GM18520 (cell line): ENCODE measurements around the gene PLA2G2F.

Experiments
- ATAC-seq: cut with Tn5 transposase; IDR thresholded peaks from one replicate; pipeline ENCODE4 v1.9.1; 2021; ENCODE audit not compliant: unreplicated experiment

Gene PLA2G2F

DNA sequence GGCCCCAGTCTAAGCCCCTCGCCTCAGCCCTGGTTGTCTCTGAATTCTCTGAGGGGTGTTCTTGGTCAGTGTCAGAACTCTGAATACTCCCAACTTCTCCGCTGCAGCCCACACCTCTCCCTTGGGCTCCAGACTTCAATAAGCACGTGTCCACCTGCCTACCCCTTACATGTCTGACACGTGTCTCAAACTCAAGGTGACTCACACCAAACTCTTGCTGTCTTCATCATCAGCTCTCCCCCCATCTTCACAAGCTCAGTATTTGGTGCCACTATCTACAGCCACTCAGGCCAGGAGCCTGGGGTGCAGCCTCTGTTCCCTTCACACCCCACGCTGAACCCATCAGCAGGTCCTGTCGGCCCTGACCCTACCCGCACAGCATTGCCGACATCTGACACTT lies 28.0 kb downstream of the PLA2G2F start:
- no peak for ATAC-seq

- no peak for ATAC-seq
These were observed 29.7 kb downstream of the PLA2G2F start for GRCh38 chr1:20168564-20169491.

DNA sequence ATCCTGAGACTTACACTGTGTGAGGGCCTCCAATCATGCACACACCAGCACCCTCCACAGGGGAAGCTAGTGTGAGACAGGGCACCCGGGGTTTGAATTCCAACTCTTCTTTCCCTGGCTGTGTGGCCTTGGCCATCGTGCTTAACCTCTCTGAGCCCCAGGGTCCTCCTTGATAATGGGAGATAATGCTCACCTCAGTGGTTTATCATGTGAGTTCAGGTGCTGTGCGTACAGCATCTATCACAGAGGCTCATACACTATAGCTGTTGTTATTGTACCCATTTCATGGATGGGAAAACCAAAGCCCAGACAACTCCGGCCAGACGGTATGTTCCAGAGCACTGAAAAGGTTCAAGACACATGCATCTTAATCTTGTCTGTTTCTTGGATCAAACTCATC lies 30.8 kb downstream of the PLA2G2F start:
- ATAC-seq = no peak

DNA sequence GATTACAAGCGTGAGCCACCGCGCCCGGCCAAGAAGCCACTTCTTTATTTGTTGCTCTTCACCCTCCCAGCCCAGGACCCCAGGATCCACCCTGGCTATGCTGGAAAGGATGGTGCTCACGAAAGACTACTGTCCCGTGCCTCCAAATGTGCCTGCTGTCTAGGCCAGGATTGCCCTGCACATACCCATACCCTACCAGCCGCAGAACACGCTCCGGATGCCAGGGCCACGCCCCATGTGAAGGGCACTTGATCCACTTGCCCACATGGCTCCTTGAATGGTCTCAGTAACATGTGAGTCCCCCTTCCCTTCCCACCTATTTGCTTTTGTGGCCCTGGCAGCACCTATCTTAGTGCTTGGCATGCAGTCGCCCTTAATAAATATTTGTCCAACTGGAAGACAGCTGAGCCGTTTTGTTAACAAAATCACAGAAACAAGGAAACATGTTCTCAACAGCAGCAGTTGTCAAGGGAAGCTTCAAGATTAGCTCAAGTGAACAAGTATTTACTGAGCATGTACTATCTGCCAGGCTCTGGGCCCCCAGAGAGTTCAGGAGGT lies 33.0 kb downstream of the PLA2G2F start:
- no peak for ATAC-seq

- no peak for ATAC-seq
These were observed 36.0 kb downstream of the PLA2G2F start for GRCh38 chr1:20174937-20175666.

DNA sequence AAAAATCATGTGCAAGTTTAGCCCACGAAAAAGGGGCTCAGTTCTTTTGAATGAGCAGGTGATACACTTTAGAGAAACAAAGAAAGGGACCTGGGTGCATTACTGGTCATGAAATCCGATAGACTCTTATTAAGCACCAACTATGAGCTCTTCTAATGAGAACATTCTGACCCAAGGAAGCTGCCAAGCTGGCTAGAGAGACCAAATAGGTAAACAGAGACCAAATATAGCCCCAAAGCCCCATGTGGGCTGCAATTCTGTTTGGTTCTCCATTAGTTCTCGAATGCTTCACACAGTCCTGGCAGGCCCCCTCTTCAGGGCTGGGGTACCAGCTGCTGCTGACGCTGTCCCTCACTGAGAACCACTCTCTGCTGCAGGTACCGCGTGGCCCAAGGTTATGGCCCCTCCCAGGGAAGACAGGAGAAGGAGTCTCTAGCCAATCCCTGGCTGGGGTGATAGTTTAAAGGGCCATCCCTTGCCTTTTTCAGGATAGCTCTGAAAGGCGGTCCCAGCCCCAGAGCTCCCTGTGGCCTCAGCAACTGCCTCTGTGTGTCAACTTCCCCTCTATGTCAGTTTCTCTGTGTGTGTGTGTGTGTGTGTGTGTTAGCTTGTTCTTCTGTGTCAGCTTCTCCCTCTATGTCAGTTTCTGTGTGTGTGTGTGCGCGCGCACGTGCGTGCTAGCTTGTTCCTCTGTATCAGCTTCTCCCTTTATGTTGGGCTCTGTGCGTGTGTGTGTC lies 39.7 kb downstream of the PLA2G2F start:
- no peak for ATAC-seq

- ATAC-seq = no peak
These were observed 40.4 kb downstream of the PLA2G2F start for GRCh38 chr1:20179371-20180128.

DNA sequence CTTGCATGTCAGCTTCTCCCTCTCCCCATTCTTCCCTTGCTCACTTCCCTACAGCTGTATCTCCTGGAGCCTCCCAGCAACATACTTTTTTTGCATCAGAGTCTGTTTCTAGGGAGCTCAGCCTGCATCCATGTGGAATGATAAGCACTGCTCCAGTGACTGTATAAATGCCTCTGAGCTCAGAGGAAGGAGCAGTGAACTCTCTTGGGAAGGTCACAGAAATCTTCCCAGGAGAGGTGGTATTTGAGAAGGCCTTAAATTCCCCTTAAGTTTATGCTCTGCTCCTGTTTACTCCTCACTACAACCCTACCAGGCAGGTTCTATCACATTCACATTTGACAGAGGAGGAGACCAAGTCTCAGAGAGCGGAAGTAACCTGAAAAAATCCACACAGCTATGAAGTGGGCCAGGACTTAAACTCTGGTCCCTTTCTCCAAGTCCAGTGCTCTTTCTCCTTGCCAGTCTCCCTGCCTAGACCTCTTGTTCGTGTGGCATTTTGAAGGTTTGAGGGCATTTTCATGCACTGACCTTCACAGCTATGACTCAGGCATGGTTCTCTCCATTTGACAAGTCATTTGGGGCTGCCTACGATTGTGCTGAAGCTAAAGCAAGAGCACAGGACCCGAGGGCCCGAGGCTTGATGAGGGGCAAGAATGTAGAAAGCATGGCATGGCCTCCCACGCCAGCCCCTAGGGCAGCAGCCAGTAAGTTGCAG lies 41.2 kb downstream of the PLA2G2F start:
- no peak for ATAC-seq

DNA sequence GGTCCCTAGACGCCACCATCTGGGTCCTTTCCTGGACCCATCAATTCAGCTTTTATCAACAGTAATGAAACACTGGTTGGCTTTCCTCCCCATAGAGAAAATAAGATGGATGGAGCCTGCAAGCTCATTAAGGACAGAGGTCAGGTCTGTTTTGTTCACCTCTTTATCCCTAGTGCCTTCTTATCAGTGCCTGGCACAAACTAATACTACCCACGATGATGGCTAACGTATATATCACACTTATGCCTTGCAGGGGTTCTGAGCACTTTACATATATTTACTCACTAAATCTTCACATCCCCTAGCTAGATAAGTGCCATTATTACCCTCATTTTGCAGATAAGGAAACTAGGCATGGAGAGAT lies 41.7 kb downstream of the PLA2G2F start:
- ATAC-seq = no peak

DNA sequence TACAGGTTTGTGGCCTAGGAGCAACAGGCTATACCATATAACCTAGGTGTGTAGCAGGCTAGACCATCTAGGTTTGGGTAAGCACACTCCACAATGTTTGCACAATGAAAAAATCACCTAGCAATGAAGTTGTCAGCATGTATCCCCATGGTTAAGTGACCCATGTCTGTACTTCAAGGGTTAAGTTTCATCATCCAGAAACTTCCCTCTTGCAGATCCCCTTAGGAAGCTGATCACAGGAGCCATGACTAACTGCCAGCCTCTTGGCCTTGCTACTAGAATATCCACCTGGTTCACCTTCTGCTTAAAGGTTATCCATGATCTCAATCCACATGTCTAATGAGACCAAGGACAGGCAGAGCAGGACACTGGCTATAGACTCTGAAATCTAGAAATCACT lies 43.3 kb downstream of the PLA2G2F start:
- no peak for ATAC-seq

DNA sequence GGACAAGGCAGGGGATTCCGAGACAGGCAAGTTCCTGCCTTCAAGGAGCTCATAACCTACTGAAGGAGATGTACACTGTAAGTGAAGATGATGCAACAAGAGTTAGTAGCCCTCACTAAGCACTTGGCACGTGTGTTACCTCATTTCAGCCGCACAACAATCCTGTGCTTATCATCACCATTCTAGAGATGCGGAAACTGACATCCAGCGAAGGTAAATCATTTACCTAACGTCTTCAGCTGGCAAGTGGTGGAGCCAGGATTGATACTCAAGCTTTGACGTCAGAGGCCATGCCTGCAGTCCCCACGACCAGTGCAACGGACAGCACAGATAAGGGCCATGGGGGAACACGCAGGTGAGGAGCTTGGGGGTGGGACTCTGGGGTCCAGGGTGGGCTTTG lies 43.9 kb downstream of the PLA2G2F start:
- no peak for ATAC-seq

DNA sequence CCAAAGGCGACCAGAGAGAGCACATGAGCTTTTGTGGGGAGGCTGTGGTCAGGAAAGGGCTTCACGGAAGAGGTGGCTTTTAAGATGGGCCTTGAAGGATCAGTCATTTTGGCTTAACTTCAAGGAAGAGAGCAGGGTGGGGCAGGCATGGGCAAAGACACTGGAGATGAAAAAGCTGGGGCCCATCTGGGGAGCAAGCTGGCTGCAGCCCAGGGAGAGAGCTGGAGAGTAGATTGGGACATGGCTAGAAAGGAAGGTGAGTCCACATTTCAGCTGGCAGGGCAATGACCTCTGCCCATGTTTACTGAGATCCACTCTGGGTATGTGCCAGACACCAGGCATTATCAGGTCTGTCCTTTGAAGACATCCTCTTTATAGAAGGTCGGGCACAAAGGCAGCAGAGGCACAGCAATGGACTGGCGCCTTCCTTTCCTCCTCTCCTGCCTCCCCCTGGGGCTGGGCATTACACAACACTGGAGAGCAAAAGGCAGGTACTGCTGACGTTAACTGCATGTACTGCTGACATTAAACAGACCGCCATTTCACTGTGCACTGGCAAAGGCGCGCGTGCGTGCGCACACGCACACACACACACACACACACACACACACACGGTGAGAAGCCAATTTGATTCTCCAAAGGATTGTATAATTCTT lies 44.6 kb downstream of the PLA2G2F start:
- no peak for ATAC-seq

DNA sequence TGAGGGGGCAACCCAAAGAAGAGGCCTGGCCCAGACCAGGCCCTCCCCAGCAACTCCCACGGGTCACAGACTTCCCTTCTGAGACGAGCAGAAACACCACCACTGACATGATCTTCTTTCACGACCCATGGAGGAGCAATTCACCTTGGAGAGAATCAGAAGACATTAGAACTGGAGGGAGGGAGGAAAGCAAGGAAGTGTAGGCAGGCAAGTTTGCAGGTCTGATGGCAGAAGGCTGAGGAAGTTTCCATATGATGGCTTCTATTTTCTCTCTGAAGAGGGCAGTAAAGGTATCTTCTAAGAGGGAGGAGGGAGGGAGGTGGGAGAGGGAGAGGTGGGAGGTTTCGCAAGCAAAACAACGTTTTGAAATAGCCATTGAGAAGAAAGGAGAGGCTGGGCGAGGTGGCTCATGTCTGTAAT lies 45.4 kb downstream of the PLA2G2F start:
- no peak for ATAC-seq

DNA sequence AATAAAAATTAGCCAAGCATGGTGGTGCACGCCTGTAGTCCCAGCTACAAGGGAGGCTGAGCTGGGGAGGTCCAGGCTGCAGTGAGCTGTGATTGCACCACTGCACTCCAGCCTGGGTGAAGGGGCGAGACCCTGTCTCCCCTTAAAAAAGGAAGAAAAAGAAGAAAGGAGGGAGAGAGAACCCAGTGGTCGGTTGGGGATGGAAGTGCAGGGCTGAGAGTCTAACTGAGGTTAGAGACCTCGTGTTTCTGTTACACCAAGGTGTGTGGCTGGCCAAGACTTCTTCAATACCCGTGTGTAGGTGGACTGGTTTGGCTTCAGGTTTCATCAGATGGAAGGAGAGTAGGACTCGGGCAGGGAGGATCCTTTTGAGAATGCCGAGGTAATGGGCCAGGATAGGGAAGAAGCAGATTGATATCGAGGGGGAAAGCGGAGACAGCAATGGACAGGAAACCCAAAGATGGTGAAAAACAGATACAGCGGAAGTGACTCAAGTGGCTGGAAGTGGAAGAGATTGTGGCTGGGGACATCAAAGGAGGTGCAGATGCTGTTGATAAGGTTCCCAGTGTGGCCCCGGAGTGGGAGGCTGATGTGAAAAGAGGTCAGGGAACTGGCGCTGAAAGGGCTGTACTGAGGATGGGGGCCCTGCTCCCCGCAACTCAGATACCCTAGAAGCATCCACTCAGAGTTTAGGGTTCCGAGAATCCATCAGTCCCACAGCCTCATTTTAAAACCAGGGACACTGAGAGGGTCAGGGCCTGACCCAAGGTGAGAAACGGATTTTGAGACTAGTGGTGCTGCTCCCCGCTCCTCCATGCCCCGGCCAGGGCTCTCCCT lies 46.1 kb downstream of the PLA2G2F start:
- ATAC-seq = no peak

DNA sequence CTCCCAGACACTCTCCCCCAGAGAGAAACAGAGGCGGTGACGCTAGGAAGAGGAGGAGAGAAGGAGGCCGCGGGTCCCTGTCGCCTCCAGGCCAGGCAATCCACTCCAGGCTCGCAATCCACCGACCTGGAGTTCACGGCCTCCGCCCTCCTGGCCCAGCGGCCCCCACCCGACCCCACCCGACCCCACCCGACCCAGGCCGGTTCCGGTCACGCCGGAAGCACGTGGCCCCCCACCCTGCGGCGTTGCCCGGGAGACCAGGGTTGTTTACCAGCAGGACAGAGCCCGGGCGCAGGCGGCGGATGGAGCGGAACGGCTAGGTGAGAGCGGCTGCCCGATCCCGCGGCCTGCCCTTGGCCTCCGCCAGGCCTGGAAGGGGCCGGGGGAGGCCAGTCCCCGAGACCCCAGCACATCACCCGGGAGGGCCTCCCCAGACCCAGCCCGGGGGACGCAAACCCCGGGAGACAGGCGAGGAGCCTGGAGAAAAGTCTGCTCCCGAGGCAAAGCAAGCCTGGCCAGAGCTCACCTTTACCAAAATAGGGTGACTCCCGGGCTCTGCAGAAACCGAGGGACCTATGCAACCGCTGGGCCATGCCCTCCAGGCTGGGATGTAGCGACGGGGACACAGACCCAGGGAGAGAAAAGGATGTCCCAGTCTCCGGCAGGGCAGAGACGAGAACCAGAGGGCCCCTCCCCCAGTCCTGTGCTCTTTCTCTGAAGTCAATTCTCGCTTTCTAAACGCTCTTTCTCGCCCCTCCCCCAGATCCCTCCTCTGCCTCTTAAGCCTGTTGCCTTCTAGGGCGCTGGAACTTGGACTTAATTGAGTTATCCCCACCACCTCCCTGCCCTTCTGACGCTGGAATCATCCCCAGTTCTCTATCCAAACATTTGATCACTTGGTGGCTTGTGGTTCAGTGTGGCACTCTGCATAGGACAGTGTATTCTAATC lies 47.0 kb downstream of the PLA2G2F start, which contains the start of the genes PLA2G2C and UBXN10:
Gene PLA2G2C (minus strand): TSS at position 685 of the 949 bp plus-strand sequence. CDS start 9,155 bp downstream, outside the sequence.
Gene UBXN10 (plus strand): TSS at position 263 of the 949 bp plus-strand sequence. CDS start 4,466 bp downstream, outside the sequence.
- no peak for ATAC-seq

GRCh38 chr1:20187103-20187812 lies 48.1 kb downstream of the PLA2G2F start:
- no peak for ATAC-seq
